ENCODE measurements around the gene CST3. TPM values are rescaled to one million over a fixed set of nuclear protein-coding genes. Genes with fewer than 3 reads are reported as not detected.
"Not testable (repeated sequence)": the region's sequence is repeated elsewhere in the genome, so short reads cannot be mapped to it uniquely, and the experiment has no call there.

The CST3 gene, protein sequence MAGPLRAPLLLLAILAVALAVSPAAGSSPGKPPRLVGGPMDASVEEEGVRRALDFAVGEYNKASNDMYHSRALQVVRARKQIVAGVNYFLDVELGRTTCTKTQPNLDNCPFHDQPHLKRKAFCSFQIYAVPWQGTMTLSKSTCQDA
- 101 TPM for polyA plus RNA-seq (ENCODE audit: insufficient read length)

DNA sequence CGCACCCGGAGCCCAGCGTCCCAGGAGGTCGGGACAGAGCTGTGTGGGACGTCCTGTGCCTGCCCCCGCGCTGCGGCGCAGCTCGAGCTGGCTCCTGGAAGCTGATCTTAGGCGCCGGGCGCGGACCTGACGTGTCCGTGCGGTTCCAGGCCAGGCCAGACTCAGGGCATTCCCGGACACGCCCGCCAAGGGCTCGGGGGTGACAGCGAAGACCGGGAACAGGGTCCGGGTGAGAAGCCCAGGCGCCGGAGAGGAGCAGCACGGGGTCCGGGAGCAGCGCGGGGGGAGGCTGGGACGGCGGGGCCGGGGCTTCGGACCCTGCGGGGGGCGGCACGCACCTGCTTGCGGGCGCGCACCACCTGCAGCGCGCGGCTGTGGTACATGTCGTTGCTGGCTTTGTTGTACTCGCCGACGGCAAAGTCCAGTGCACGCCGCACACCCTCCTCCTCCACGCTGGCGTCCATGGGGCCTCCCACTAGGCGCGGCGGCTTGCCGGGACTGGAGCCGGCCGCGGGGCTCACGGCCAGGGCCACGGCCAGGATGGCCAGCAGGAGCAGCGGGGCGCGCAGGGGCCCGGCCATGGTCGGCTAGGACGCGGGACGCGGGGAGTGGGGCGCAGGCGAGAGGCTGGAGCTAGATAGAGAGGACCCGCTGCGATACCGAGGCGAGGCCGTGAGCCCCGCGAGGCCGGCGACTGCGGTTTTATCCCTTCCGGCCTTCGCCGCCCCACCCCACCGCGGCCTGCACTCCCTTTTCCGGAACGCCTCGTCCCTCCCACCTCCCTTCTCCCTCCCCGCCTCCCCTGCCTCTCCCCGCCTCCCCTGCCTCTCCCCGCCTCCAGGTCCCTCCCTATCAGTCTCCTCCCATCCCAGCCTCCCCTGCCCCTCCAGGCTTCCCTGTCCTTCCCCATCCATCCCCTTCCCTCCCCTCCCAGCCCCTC lies at the start of gene CST3:
Gene CST3, minus strand, starts transcription at position 674 of the 940 bp plus-strand sequence. Its CDS starts 93 bp downstream, at position 581.
- no peak for DNase-seq (ENCODE audit: low read depth)

DNA sequence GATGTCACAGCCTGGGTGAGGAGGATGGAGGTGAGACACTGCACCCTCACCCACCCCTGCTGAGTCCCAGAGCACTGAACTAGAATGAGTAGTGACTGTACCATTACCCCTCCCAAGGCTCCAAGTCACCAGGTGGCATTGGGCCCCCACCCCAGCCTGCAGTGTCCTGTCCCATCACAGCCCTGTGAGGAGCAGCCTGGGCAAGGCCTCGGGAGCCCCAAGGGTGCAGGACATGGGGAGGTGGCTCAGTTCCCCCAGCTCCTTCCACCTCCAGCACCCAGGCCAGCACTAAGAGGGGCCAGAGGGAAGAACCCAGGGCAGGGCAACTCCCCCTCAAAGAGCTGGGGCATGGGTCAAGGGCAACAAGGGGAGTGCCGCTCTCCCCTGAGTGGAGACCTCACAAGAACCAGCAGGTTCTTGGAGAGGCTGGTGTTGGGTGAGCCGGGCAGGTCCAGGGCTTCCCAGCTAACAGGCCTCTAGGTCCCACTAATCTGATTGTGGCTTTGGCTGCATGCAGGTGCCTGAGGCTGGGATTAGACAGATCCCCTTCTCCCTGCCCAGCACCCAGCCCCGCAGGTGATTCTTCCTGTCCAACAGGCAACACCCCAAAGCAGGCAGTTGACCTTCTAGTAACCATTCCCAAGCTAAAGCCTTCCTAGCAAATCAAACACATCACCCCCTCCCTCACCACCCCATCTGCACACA lies 48.4 kb upstream of the CST3 start:
- DNase-seq (ENCODE audit: low read depth) = no peak

DNA sequence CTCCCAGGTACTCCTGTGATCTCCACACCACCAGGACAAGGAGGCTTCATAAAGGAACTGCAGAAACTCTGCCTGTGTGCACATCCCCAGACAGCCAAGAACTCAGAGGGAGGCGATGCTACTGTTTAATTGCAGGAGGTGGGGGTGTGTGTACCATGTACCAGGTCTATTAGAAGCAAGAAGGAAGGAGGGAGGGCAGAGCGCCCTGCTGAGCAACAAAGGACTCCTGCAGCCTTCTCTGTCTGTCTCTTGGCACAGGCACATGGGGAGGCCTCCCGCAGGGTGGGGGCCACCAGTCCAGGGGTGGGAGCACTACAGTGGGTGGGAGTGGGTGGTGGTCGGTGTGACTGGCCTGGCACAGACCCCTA lies 47.8 kb upstream of the CST3 start:
- not testable (repeated sequence) for DNase-seq (ENCODE audit: low read depth)

DNA sequence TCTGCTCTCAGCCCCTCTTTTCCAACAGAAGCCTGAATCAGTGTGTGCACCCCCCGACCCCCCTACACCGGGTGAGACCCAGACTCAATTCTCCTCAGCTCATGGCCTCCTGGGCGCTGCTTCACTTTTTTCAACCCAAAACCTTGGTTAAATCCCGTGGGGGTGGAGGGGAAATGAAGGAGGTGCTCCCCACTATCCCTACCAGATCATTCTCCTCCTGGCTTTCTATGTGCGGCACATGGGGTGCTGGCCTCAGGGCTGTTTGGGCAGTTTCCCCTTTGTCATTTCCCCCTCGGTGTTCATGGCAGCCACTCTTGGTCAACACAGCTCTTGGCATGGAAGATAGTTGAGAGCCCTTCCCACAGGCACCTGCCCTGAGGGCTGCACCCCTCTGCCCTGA lies 46.5 kb upstream of the CST3 start:
- DNase-seq (ENCODE audit: low read depth) = no peak

DNA sequence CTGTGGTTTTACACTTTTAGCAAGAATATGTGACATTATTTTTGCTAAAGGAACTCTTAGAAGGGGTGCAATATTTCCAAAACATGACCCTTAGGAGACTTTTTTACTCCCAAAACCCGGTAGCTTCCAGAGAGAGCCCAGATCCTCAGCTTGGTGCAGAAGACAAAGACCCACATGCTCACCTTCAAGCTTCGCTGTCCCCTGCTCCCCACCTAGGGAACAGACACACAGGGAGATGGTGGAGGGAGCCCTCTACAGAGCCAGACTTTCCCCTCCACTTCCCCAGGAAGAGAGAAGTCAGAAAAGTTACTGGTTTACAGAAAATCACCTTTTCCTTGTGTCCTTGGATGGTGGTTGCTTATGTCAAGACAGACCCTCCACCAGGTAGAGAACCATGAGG lies 46.1 kb upstream of the CST3 start:
- DNase-seq (ENCODE audit: low read depth) = no peak

DNA sequence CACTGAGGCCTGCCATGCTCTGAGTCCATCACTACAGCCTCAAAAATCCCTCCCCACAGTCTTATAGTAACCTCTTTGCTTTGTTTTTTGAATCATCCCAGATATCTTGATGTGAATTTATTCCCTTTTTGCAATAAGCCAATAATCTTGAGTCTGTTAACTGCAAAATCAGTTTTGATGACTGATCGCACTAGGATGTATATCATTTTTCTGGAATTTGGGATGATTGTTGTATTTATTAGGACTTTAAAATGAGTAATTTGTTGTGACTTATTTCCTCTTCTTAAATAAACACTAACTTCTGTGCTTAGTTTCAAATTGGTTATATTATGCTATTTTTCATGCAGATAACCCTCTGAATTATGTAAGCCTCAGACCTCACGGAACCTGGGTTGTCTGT lies 45.5 kb upstream of the CST3 start:
- no peak for DNase-seq (ENCODE audit: low read depth)

DNA sequence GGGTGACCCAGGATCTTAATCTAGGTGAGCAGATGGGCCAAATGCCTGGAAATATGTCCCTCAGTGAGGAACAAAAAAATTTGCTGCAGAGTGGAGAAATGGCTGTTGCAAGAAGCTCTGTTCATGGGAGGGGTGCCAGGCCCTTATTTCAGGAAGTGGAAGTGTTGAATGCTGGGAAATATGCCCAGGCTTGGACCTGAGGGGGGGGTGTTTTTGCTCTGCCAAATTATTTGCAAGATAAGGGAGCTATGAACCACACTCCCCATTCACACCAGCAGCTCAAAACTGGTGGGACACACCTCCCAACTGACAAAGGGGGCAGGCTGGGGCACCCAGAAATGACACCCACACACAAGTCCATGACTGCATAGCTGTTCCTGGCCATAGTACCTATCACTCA lies 42.4 kb upstream of the CST3 start:
- no peak for DNase-seq (ENCODE audit: low read depth)

DNA sequence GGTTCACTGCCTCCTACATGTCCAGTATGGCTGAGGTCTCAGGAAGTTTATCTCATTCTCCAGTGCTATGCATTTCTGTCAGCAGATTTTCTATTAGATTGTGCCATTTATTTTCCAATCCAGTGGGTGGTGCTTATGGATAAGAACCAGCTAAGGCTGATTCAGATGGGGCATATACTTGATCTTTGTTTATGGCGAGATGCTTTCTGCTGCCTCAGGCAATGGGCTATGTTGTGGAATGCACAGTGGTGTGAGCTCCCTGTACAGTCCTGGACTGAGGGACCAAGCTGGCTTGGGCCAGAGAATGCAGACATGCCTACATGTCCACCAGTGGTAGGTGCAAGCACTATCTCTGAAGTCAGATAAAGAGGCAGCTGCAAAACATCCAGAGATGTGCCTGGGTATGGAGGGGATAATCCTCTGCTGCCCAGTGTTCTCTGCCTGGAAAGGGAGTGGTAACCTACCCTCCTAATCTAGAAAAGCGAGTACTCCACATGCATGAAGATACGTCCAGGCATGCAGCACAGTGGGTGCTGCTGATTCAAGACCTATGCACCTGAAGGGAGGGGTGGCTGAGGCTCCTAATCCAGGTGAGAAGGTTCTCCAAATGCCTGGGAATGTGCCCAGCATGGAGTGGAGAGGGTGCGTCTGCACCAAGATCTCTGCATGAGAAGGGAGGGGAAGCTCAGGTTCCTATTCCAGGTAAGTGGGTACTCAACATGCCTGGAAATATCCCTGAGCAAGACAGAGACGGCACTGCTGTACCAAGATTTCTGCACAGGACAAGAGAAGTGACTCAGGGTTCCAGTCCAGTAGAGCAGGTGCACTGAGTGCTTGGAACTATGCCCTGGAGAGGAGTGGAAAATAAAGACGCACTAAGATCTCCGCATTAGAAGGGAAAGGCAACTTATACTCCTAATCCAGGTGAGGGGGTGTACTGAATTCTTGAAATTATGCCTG lies 41.7 kb upstream of the CST3 start:
- DNase-seq (ENCODE audit: low read depth) = no peak

DNA sequence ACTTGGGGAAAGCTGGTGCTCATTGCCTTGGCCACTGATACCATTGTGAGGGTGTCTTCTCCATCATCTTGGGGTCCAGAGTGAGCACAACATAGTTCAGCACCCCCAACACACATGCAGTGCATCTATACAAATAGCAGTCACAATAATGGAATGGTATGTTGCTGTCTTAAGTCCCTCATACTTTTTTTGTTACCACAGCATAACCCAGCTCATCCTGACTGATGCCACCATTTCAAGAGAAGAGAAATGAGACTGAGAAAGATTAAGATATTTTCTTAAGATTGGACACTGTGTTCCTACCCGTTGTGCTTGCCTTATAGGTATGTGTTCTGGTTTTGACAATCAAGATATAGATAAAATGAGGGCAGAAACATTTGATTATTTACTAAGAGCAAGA lies 35.5 kb upstream of the CST3 start:
- DNase-seq (ENCODE audit: low read depth) = no peak

DNA sequence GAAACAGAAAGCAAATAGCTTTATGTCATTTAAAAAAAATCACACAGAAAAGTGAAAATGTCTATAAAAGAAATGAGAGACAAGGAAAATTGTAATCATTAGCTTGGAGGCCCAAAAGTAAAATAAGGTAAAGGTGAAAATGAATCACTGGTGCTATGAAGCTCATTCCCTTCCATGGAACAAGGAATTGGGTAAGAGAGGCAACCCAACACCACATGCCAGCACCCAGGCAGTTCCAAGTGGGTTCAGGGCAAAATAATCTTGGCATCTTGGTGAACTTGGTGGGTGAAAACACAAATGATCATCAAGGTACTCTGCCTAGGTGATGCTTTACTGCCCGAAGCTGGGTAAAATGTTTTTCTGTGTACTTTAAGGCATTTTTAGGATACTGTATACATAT lies 34.4 kb upstream of the CST3 start:
- no peak for DNase-seq (ENCODE audit: low read depth)

DNA sequence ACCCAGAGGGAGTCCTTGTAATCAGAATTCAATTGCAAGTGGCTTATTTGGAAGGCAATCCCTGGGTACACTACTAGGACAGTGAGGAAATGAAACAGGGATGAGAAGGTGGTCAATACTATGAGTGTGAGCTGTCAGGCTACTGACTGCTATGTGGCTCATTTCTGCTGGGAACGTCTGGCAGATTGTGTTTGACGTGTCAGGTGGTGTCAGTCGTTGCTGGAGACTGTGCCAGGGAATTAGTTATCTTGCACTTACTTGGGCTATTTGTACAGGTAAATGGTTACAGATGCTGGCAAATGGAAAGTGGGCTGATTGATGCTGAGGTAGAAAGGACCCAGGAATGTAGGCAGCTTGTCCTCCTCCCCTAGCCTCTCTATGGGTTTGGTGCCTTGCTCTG lies 33.7 kb upstream of the CST3 start:
- DNase-seq (ENCODE audit: low read depth) = no peak

DNA sequence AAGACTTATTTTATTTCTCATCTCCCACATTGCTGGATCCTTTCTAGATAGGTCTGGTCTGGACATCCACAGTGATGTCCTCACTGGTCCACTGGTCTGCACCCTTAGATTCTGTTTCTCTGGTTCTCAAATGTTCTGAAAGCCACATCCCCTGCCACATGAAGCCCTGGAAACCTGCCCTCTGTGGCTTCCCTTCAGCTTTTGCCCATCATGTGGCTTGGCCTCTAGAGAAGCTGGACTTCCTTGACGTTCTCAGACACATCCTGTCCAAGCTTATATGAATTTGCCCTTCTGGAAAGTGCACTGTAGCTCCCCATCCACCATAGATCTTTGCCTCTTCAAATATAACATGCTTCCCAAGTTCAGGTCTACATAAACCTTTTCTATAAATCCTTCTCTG lies 32.6 kb upstream of the CST3 start:
- no peak for DNase-seq (ENCODE audit: low read depth)

DNA sequence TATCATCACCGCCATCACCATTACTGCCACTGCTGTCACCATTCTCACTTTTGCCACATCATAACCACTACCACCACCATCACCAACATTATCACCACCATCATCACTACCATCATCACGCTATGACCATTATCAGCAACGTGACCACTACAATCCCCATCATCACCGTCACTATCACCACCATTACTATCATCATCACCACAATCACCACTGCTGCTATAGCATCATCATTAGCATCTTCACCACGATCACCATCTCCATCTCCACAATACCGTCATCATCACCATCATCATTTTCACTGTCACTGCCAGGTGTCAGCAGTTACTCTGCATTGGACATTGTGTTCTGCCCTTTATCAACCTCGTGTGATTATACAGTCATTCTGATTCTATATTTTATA lies 32.1 kb upstream of the CST3 start:
- no peak for DNase-seq (ENCODE audit: low read depth)

DNA sequence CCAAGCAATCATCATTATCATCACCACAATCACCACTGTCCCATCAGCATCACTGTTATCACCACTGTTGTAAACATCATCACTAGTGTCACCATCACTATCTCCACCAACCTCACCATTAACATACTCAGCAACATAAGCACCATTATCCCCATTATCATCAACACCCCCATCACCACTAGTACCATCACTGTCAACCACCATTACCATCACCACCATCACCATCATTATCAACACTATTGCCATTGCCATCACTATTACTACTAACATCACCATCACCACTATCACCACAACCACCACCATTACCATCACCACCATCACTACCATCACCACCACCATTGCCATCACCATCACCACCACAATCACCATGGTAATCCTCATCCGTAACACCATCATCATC lies 31.6 kb upstream of the CST3 start:
- no peak for DNase-seq (ENCODE audit: low read depth)

DNA sequence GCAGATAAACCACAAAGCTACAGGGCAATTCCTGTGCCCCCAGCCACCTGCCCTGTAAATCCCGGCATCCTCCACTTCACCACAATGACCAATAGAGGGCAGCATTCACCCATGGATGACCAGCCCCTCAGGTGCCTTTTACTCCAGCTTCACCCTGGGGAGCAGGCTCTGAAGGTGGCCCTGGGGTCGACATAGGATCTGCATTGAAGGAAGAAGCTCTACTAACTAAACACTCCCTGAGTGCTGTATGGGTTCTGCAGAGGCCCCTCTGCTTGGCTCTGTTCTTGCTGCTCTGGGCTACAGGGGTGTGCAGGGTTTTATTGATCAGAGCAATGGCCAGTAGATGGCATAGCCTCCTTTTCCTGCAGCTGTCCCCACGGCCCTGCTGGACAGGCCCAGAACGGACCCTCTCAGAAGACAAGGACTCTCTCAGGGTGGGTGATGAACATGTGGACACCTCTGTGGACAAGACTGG lies 30.8 kb upstream of the CST3 start:
- DNase-seq (ENCODE audit: low read depth) = no peak

DNA sequence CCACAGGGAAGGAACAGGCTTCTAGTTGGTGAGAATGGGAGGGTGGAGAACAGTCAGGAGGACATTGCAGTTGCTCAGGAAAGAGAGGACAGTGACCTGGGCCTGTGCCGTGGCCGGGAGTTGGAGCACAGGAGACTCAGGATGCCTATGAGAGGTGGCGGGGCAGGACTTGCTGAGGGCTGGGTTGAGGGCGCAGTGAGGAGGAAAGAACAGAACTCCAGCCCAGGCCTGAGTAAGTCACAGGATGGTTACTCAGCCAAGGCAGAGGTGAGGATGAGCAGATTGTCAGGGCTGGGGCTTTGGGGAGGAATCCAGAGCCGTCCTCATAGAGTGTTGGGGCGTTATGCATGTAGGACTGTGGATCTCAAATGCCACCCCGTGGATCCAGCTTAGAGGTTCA lies 29.9 kb upstream of the CST3 start:
- no peak for DNase-seq (ENCODE audit: low read depth)

DNA sequence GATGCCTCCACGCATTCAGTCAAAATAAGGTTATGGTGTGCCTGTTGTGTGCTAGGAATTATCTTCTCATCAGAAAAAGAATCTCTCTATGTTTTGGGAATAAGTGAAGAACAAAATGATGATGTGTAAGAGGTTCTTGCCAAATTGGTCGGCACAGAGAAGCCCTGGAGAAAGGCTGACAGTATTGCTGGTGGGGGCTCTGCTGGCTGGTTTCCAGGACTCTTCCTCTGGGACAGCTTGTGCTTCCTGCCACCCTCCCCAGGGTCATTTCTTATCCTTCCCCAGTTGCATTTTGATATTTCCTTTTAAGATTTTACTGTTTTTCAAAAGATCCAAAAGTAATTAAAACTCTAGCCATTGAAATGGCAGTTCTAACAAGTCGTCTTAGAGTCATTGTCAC lies 28.9 kb upstream of the CST3 start:
- no peak for DNase-seq (ENCODE audit: low read depth)

DNA sequence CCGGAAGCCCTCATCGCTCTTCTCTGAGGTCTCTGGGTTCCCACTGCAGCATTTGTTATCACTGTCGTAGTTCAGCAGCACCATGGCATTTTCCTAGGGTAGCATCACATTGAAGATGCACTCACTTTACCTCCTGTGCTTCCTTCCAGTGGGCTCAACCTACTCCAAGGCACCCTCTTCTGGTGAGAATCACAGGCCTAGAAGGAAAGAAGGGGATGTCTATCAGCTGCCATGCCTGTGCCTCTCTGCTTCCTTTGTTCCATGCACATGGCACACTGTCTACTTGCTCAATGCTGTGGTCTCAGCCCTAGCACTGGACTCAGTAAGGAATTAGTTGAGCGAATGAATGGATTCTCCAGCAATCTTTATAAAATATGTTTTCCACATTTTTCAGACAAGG lies 28.4 kb upstream of the CST3 start:
- no peak for DNase-seq (ENCODE audit: low read depth)

DNA sequence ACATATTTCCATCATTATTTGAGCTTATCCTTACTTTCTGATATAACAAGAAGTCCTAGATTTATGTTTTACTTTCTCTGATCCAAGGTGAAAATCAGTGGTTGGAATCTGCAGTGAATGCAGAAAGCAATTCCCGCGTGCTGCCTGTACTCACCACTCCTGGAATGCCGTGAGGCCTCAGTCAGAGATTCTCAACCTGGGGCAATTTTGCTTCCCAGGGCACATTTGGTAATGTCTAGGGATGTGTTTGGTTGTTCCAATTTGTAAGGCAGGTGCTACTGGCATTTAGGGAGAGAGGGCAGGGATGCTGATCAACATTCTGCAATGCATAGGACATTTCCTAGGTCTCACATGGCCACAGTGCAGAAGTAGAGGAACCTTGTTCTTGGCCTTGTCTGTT lies 27.2 kb upstream of the CST3 start:
- no peak for DNase-seq (ENCODE audit: low read depth)

DNA sequence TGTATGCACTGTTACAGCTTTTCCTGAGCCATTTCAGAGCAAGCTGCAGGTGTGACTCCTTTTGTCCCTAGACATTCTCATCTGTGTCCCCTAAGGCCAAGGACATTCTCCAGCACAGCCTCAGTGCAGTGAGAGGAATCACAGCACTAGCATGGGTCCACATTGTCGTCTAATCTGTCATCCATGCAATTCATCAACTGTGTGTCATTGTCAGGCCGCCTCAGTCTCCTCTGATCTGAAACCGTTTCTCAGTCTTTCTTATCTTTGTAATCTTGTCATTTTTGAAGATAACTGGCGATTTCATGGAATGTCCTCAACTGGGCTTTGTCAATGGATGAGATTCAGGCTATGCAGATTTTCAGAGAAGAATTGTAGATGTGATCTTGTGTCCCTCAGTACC lies 26.3 kb upstream of the CST3 start:
- not testable (repeated sequence) for DNase-seq (ENCODE audit: low read depth)

DNA sequence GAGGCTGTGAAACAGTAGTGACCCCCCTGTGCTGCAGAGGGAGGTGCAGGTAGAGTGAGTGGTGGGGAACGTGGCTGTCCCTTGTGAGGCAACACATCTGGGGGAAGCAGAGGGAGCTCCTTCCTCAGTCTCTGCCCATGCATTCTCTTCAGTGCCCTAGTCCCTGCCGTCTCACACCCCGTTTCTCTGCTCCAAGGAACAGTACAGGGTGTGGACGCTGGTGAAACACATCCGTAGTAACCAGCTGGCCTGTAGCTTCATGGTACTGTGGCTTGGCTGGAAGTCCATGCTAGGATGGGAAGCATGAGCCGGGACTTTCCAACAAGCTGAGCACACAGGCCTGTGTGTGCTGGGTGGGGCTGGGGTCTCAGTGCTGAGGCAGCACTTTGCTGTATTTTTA lies 25.4 kb upstream of the CST3 start:
- DNase-seq (ENCODE audit: low read depth) = no peak

Data from forelimb muscle (tissue), 1 donor.